Sciatic nerve (tissue), 2 donors: ENCODE measurements around the gene FOS. TPM values are rescaled to one million over a fixed set of nuclear protein-coding genes. Genes with fewer than 3 reads are reported as not detected.
"Not testable (repeated sequence)": the region's sequence is repeated elsewhere in the genome, so short reads cannot be mapped to it uniquely, and the experiment has no call there.

Source experiments
- ATAC-seq: fragments of 200-7000 bp; cut with Tn5 transposase; one replicate; pipeline ENCODE4 v1.9.1; 2020; ENCODE audit warnings: mild to moderate bottlenecking, moderate library complexity
- DNase-seq: peaks from one replicate; pipeline ENCODE4 v3.0.0-alpha.2; 2020; ENCODE audit warnings: low spot score
- intact Hi-C: fragments of 100-400 bp; cut with DNase I; formaldehyde crosslinking; loops from one replicate; pipeline ENCODE4 v1.14.2; 2022
- total RNA-seq: library from RNA; stranded (reverse); fragmentation: NEBNext Ultra II Directional; extraction: Animal tissue kit (Norgen Biotek cat#: 25700); gene quantifications from one replicate; pipeline ENCODE4 v1.2.1, GENCODE V29; 2021
- donor health status: DM: no; HTN: no; CAD: no.
- donor health status: DM: no; HTN: no; CAD: no.

FOS gene
- total RNA-seq, 1 donor from 2014 or later = 209 TPM

- ATAC-seq = no peak
- DNase-seq = no peak
- intact Hi-C loops = no loop called here
These were observed 4.4 kb upstream of the FOS start for GRCh38 chr14:75274050-75274898.

DNA sequence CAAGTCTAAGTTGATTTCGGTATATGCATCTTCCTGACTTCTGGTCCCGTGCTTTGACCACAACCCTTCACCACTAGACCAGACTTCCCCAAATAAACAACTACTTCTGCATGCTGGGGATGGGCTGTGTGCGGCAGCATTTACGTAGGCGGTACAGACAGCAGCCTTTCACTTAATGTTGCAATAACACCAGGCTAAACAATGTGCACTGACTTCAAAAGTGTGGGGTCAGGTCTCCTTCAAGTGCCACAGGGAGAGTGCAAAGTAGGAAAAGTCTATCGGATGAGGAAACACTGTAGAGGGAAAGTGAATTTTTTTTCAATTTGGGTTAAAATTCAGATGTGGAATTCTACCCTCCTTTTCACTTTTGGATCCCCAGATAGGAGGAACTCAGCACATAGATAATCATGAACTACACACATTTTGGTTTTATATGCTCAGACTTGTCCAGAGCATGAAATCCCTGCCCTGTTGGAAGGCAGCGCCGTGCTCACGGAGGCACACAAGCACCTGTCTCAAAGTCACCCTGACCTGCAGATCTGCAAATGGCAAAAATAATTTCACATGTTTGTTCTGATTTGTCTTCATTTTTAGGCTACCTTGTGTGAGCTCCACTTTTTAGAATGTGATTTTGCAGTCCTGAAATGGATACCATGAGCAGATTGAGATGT lies 3.6 kb upstream of the FOS start:
- ATAC-seq = no peak
- DNase-seq = peak; percentile 49
- intact Hi-C loops = no loop called here

DNA sequence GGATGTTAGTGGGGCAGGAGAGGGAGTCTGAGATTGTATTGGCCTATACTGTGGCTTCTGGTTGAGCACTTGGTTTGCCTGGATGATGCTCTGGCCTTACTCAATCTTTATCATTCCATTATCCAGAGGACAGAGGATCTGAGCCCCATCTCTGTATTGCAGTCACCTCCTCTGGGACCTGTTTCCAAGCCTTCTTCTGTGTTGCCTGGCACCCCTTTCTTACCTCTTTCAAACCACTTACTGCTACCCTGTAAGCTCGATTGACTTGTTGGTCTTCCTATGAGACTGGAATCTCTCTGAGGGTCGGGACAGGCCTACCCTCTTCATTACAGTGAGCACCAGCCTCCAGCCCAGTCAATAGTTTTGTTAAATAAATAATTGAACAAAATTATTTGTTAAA lies 3.0 kb upstream of the FOS start:
- ATAC-seq = no peak
- intact Hi-C loops = no loop called here
- peak; percentile 35 for DNase-seq

GRCh38 chr14:75277008-75277814 lies 1.4 kb upstream of the FOS start:
- intact Hi-C loops = no loop called here
- DNase-seq (peak; percentile 94), ATAC-seq (peak; percentile 65)

- intact Hi-C loops = no loop called here
- ATAC-seq (no peak), DNase-seq (no peak)
These were observed 710 bp upstream of the FOS start for GRCh38 chr14:75277815-75278421.

DNA sequence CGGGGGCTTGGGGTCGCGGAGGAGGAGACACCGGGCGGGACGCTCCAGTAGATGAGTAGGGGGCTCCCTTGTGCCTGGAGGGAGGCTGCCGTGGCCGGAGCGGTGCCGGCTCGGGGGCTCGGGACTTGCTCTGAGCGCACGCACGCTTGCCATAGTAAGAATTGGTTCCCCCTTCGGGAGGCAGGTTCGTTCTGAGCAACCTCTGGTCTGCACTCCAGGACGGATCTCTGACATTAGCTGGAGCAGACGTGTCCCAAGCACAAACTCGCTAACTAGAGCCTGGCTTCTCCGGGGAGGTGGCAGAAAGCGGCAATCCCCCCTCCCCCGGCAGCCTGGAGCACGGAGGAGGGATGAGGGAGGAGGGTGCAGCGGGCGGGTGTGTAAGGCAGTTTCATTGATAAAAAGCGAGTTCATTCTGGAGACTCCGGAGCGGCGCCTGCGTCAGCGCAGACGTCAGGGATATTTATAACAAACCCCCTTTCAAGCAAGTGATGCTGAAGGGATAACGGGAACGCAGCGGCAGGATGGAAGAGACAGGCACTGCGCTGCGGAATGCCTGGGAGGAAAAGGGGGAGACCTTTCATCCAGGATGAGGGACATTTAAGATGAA lies 630 bp downstream of the FOS start:
- ATAC-seq (peak; percentile 51), DNase-seq (peak; percentile 86)
- intact Hi-C loops = no loop called here

- ATAC-seq (no peak), DNase-seq (peak; percentile 76)
- intact Hi-C loops = no loop called here
These were observed 1.2 kb downstream of the FOS start for GRCh38 chr14:75279763-75280290.

DNA sequence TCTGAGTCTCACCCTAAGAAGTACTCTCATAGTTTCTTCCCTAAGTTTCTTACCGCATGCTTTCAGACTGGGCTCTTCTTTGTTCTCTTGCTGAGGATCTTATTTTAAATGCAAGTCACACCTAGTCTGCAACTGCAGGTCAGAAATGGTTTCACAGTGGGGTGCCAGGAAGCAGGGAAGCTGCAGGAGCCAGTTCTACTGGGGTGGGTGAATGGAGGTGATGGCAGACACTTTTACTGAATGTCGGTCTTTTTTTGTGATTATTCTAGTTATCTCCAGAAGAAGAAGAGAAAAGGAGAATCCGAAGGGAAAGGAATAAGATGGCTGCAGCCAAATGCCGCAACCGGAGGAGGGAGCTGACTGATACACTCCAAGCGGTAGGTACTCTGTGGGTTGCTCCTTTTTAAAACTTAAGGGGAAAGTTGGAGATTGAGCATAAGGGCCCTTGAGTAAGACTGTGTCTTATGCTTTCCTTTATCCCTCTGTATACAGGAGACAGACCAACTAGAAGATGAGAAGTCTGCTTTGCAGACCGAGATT lies 1.7 kb downstream of the FOS start:
- ATAC-seq = no peak
- intact Hi-C loops = no loop called here
- no peak for DNase-seq

DNA sequence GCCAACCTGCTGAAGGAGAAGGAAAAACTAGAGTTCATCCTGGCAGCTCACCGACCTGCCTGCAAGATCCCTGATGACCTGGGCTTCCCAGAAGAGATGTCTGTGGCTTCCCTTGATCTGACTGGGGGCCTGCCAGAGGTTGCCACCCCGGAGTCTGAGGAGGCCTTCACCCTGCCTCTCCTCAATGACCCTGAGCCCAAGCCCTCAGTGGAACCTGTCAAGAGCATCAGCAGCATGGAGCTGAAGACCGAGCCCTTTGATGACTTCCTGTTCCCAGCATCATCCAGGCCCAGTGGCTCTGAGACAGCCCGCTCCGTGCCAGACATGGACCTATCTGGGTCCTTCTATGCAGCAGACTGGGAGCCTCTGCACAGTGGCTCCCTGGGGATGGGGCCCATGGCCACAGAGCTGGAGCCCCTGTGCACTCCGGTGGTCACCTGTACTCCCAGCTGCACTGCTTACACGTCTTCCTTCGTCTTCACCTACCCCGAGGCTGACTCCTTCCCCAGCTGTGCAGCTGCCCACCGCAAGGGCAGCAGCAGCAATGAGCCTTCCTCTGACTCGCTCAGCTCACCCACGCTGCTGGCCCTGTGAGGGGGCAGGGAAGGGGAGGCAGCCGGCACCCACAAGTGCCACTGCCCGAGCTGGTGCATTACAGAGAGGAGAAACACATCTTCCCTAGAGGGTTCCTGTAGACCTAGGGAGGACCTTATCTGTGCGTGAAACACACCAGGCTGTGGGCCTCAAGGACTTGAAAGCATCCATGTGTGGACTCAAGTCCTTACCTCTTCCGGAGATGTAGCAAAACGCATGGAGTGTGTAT lies 2.4 kb downstream of the FOS start:
- intact Hi-C loops = no loop called here
- ATAC-seq = no peak
- DNase-seq = no peak

GRCh38 chr14:75281654-75282019 lies 3.0 kb downstream of the FOS start:
- no peak for DNase-seq
- ATAC-seq = no peak
- intact Hi-C loops = no loop called here

- no peak for ATAC-seq
- intact Hi-C loops = no loop called here
- DNase-seq = no peak
These were observed 3.5 kb downstream of the FOS start for GRCh38 chr14:75282170-75282554.

DNA sequence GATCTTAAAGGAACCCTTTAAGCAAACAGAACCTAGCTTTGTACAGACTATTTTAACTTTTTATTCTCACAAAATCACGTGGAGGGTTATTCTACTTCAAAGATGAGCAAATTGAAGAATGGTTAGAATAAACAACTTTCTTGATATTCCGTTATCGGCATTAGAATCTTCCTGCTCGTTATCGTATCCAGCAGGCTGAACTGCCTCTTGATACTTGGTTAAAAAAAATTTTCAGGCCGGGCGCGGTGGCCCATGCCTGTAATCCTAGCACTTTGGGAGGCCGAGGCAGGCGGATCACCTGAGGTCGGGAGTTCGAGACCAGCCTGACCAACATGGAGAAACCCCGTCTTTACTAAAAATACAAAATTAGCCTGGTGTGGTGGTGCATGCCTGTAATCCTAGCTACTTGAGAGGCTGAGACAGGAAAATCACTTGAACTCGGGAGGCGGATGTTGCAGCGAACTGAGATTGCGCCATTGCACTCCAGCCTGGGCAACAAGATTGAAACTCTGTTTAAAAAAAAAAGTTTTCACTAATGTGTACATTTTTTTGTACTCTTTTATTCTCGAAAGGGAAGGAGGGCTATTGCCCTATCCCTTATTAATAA lies 4.0 kb downstream of the FOS start:
- ATAC-seq, intact Hi-C loops, DNase-seq: not testable (repeated sequence)

GRCh38 chr14:75283162-75283832 lies 4.7 kb downstream of the FOS start:
- ATAC-seq = no peak
- DNase-seq = no peak
- intact Hi-C loops = no loop called here

GRCh38 chr14:75283833-75284563 lies 5.4 kb downstream of the FOS start:
- no peak for ATAC-seq
- intact Hi-C loops = no loop called here
- no peak for DNase-seq

DNA sequence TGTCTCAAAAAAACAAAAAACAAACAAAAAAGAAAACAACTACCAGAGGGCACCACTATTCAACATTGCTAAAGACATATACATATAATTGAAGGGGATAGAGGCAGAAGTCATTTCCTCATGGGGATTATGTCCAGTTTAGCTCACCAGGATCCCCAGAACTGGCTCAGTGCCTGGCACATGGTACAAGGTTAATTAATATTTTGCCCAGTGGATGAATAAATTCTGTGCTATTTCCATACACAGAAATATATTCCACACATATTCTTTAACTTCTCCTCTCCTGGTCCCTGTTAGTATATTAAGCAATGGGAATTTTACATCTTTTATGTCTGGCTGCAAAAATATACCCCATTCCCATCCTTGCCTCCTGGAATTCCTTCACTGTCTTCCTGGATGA lies 6.7 kb downstream of the FOS start:
- ATAC-seq (no peak), DNase-seq (no peak)

GRCh38 chr14:75286313-75286712 lies 7.7 kb downstream of the FOS start:
- intact Hi-C loops = no loop called here
- ATAC-seq (no peak), DNase-seq (no peak)

More for the DNA sequence above, 6.7 kb downstream of the FOS start:
- intact Hi-C loops = no loop called here
